GM12891 (cell line): Measurements from ENCODE around the gene KCNMB2.

Experiments used
- POLR2A ChIP-seq: IDR thresholded peaks from 2 replicates; pipeline ENCODE4 v1.6.1; 2011; ENCODE audit warnings: low read depth, low read length, control low read depth
- POLR2AphosphoS5 ChIP-seq: IDR thresholded peaks from 2 replicates; pipeline ENCODE4 v1.6.1; 2011; ENCODE audit warnings: low read depth, low read length, control low read depth

DNA sequence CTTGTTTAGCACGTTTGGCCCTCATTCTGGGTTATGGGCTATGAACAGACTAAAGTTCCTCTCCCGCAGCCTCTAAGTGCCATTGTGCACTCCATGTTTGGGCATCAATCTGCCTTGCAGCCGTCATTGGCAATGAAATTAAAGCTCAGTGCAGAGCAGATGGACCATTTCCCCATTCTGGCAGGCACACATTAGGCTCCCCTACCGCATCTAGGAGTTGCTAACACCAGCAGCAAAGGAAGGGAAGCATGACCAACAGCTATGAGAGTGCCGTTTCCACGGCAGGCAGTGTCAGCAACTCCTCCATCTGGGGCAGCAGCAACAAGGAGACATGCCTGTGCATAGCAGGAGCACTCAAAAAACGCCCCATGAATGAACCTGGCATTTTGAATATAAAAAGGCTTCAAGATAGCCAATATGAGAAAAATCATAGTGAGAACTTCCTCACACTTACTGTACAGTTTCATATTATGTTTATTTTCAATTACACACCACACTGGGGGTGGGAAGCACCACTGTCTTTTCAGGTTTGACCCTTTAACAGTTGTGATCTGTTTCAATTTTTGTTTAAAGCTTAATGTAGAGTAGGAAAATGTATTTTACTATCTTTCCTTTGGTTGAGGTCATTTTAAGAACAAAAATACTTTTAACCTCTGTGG lies 218.7 kb downstream of the KCNMB2 start:
- TF ChIP-seq POLR2AphosphoS5 (no peak), POLR2A (no peak)
